Superior temporal gyrus (tissue), 1 donor: ENCODE results near the gene TIA1.
"Not testable (repeated sequence)": the region's sequence is repeated elsewhere in the genome, so short reads cannot be mapped to it uniquely, and the experiment has no call there.

ENCODE experiments used
- DNase-seq: peaks from one replicate; pipeline ENCODE4 v3.0.0-alpha.2; 2016; ENCODE audit errors: extremely low spot score

Gene TIA1

GRCh38 chr2:70214953-70215549, 33.4 kb downstream of the TIA1 start:
- DNase-seq = no peak

GRCh38 chr2:70214365-70214764, 34.1 kb downstream of the TIA1 start:
- DNase-seq = no peak

GRCh38 chr2:70212298-70212932, 36.0 kb downstream of the TIA1 start:
- DNase-seq = no peak

GRCh38 chr2:70211595-70211994, 36.8 kb downstream of the TIA1 start:
- no peak for DNase-seq

DNA sequence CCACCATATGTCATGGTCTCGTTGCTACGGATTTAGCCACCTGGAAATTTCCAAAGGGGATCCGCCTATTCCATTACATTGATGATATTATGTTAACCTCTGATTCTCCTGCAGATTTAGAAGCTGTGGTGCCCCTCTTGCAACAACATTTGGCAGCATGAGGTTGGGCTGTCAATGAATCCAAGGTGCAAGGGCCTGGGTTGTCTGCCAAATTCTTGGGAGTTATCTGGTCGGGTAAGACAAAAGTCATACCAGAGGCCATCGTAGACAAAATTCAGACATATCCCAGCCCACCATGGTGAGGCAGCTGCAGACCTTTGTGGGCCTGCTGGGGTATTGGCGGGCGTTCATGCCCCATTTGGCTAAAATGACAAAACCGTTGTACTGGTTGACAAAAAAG, 44.0 kb downstream of the TIA1 start:
- DNase-seq = no peak

DNA sequence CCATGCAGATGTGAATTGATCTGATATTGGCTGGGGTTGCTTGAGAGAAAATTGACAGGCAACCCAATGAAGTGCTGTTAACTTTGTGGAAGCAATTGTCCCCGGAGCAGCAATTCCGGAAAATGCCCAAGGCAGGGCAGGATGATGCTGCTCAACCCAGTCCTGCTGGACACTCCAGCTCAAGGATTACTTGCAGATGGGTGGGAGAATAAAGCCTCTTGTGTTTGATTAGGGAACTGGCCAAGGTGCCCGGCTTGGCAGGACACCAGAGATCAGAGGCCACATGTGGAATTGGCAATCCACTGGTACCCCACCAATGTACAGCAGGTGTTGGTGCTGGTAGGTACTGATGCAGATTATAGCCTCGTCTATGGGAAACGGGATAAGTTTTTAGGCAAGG, 45.3 kb downstream of the TIA1 start:
- DNase-seq = no peak

DNA sequence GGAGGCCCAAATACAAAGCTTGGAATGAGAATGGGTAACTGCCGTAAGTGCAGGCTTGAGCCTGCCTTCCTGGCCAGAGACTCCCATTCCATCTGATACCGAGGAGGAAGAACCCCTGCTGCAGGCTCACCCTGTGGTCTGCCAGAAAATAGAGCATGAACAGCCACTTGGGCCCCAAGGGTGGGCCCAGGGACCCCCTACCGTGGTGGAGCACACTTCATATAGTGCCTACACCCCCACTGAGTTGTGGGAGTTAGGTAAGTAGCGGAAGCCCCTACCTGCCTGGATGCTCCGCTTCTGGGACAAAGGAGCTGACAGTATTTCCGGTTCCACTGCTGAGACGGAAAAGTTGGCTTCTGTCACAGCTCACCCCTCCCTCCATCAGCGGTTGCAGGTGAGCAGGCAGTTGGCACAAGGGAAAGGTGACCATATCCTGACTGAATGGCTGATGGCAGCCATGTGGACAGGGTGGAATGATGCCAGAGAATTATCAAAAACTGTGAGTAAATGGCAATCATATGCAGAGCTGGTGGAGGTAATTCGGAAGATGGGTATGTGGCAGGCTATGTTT, 46.1 kb downstream of the TIA1 start:
- DNase-seq = no peak

GRCh38 chr2:70201831-70202230, 46.6 kb downstream of the TIA1 start:
- no peak for DNase-seq

DNA sequence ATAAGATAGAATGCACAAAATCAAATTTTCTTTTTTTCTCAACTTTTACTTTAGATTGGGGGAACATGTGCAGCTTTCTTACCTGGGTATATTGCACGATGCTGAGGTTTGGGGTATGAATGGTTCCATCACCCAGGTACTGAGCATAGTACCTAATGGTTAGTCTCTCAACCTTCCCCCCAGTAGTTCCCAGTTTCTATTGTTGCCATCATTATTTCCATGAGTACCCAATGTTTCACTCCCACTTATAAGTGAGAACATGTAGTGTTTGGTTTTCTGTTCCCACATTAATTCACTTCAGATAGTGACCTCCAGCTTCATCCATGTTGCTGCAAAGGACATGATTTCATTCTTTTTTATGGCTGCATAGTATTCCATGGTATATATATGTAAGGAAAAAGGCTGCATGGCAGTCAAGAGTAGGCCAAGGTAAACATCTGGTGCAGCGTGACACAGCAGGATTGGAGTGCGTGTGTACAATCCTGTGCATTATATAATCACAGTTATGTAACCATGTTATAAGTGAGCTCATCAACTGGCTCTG, 47.1 kb downstream of the TIA1 start:
- DNase-seq = no peak

- DNase-seq = no peak
Measured at GRCh38 chr2:70199320-70199864, 49.0 kb downstream of the TIA1 start.

GRCh38 chr2:70192516-70192915, 55.9 kb downstream of the TIA1 start:
- no peak for DNase-seq

DNA sequence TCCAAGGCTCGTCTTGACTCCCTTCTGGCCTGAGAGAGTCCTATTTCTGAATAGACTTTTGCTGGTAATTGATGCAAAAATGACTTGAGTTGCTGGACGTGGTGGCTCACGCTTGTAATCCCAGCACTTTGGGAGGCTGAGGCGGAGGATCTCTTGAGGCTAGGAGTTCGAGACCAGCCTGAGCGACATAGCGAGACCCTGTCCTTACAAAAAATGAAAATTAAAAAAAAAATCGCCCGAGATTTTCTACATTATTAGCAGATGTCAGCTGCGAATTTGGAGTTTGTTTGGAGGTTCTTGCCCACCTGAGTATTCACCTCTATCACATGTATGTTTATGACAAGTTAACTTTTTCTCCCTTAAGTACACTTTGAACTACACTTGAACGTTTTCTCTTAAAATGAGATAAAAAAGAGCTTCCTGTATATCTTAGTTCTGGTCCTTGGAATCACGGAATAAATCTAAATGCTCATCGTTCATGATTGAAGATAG, 57.1 kb downstream of the TIA1 start:
- DNase-seq = no peak

- DNase-seq = peak; percentile 99
Measured at GRCh38 chr2:70190418-70191243, 57.8 kb downstream of the TIA1 start, which contains the start of gene C2orf42. Gene C2orf42 (minus strand): TSS chr2:70191019. CDS start chr2:70181985, 9,034 bp downstream.

DNA sequence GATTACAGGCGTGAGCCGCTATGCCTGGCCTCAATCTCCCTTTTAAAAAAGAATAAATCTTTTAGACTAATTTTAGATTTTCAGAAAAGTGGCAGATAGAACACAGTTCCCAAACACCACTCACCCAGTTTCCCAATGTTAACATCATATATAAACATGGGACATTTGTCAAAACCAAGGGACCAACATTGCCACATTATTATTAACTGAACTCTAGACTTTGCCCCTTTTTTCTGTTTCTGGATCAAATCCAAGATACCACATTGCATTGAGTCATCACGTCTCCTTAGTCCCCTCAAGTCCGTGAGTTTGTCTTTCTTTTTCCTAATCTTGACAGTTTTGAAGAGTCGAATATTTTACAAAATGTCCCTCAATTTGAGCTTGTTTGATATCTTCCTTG, 60.0 kb downstream of the TIA1 start:
- no peak for DNase-seq

DNA sequence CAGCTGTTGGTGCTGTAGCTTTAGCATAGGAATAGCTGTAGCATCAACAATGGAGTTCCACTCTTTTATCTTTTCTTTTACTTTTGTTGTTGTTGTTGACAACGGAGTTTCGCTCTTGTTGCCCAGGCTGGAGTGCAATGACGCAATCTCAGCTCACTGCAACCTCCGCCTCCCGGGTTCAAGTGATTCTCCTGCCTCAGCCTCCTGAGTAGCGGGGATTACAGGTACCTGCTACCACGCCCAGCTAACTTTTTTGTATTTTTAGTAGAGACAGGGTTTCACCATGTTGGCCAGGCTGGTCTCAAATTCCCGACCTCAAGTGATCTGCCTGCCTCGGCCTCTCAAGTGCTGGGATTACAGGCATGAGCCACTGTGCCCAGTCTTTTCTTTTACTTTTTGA, 61.3 kb downstream of the TIA1 start:
- not testable (repeated sequence) for DNase-seq

GRCh38 chr2:70182689-70183088, 65.7 kb downstream of the TIA1 start:
- no peak for DNase-seq

GRCh38 chr2:70181363-70181956, 67.0 kb downstream of the TIA1 start:
- no peak for DNase-seq

DNA sequence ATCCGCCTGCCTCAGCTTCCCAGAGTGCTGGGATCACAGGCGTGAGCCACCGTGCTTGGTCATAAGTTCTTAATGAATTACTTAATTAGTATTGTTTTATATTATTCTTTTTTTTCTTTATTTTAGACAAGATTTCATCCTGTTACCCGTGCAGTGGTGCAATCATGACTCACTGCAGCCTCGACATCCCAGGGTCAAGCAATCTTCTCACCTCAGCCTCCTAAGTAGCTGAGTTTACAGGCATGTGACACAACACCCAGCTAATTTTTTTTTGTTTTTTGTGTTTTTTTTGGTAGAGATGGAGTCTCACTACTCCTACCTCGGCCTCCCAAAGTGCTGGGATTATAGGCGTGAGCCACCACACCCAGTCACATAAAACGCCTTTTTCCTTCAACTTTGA, 74.9 kb downstream of the TIA1 start:
- no peak for DNase-seq

GRCh38 chr2:70169654-70170245, 78.7 kb downstream of the TIA1 start:
- DNase-seq = not testable (repeated sequence)

DNA sequence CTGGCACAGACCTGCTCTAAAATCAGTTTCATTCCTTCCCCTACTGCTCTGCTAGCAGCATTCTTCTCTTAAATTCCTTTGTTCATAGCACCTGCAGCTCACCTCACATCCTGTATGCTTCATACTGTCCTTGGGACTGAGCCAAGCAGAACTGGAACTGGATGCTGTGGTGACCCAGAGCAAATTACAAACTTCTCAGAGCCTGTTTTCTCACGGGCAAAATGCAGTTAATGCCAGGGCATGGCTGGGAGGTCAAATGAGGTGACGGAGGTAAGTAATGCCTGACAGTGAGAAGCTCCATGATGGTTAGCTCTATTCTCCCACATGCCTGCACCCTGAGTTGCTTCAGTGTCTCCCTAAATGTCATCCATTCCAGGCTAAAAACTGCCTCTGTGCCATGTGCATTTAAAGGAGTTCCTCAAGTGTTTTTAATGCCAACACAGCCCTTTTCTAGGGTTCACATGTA, 87.3 kb downstream of the TIA1 start:
- no peak for DNase-seq

DNA sequence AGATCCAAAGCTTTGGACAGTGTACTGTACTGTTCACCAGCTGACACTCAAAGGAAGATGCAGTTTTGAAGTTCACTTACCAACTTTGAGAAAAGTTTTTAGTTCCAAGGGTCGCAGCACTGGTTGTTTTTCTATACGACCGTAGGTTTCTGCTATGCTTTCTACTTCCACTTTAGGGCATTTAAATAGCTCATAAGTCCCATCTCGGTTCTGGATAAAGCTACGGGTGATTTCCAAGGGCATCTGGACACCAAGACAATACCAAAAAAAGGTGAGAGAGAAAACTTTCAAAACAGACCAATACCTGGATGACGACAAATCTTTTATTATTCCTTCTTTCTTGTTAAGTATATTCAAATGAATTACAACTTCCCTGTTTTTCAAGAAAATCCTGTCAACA, 87.9 kb downstream of the TIA1 start:
- DNase-seq = no peak
